GM12801 (cell line): ENCODE results near the gene CMIP.

ENCODE experiments used
- TF ChIP-seq, protein P1 (sequence below): IDR thresholded peaks from one replicate; pipeline ENCODE4 v1.5.1; 2011; ENCODE audit warnings: control low read depth; ENCODE audit not compliant: insufficient read length; ENCODE audit errors: extremely low read depth

CMIP gene

DNA sequence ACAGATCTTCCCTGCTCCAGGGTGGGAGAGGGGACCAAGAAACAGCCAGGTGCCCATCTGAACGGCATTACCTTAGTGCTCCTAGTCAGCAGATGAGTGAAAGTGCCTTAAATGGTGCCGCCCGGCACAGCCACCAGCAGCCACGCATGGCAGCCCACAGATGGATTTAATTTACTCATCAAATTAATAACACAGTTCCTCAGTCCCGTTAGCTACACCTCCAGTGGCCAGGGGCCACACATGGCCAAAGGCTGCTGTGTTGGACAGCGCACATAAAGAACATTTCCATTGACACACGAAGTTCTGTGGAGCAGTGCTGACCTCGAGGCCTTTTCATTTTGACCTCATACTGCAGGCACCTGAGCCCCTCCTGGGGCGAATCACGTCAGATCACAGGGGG is 166.3 kb downstream of the CMIP start:
- TF ChIP-seq, protein P1, sequence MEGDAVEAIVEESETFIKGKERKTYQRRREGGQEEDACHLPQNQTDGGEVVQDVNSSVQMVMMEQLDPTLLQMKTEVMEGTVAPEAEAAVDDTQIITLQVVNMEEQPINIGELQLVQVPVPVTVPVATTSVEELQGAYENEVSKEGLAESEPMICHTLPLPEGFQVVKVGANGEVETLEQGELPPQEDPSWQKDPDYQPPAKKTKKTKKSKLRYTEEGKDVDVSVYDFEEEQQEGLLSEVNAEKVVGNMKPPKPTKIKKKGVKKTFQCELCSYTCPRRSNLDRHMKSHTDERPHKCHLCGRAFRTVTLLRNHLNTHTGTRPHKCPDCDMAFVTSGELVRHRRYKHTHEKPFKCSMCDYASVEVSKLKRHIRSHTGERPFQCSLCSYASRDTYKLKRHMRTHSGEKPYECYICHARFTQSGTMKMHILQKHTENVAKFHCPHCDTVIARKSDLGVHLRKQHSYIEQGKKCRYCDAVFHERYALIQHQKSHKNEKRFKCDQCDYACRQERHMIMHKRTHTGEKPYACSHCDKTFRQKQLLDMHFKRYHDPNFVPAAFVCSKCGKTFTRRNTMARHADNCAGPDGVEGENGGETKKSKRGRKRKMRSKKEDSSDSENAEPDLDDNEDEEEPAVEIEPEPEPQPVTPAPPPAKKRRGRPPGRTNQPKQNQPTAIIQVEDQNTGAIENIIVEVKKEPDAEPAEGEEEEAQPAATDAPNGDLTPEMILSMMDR, result no peak

DNA sequence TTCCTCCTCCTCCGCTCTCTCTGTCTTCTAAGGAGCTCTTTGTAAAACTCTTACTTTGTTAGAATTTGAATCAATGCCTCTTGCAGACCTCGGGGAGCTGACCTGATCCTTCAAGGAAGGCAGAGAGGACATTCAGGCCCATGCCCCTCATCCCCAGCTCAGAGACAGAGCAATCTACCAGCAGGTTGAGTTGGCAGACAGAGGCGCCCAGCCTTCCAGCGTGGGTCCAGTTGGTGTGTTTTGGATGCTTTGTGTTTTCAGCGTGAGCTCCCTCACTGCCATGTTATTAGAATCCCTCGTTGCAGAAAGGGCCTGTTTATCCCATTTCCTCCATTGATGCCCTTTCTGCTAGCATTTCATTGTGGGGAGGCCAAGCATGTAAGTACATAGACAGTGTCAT is 167.1 kb downstream of the CMIP start:
- TF ChIP-seq, protein P1, result no peak

DNA sequence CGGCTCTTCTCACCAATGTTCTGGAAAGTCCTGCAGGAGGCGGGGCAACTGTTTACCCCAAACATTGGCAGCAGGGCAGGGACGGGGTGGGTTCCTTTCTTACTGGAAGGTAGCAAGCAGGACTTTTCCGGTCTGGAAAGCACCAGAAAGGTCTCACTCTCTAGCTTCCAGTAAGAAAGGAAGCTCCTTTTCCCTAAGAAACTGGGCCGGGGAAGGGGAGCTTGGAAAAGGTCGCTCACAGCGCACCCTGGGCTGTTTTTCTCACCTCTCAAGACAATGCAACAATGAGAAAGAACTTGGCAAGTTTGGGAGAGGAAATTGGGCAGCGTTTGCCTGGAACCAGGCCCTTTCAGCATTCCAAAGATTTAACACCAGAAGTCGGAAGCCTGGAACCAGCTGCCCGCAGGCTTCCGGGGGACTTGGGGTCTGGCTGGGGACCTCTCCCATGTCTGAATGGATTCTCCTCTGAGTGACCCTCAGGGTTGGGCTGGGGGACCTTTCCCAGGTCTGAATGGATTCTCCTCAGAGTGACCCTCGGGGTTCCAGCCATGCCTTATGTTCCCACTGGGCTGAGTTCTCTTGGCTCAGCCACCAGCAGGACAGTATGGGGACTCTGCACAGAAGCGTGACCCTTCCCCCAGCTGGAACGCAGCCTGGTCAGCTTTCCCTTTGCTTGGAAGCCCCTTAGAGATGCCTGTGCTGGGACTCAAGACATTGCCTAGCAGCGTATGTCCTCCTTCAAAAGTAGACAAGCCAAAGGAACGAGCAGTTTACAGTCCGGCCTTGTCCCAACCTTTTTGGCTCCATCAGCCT is 167.9 kb downstream of the CMIP start:
- TF ChIP-seq, protein P1, result no peak

DNA sequence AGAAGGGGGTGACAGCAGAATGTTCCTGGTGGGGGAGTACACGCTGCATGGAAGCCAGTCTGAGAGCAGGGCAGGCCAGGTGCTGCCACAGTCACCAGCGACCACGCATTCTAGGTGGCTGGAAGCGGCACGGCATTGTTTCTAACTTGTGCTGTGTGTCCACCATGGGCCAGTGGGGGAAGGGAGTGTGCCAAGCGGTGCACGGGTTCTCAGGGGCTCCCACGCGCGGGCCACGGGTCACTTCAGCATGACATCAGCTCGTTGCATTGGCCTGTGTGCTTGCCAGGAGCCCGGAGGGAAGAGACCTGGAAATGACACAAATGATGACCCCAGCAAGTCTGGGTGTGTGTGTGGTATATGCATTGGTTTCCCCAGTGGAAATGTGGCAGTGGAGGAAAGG is 169.6 kb downstream of the CMIP start:
- TF ChIP-seq, protein P1, result no peak

DNA sequence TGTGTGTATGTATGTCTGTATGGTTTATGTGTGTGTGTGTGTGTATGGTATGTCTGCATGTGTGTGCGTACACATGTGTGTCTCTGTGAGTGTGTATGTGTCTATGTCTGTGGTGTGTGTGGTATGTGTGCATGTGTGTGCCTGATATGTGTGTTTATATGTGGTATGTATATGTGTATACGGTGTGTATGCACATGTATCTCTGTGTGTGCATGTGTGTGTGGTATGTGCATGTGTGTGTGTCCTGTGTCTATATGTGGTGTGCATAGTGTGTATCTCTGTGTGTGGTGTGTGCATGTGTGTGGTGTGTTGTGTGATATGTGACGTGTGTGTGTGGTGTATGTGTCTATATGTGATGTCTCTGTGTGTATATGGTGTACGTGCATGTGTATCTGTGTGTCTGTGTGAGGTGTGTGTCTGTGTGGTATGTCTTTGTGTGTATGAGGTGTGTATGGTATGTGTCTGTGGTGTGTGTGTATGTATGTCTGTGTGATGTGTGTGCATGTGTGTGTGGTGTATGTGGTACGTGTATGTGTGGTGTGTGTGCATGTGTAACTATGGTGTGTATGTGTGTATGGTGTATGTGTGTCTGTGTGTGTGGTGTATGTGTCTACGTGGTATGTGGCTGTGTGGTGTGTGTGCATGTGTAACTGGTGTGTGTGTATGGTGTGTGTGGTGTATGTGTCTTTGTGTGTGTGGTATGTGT is 170.2 kb downstream of the CMIP start:
- TF ChIP-seq, protein P1, result no peak

DNA sequence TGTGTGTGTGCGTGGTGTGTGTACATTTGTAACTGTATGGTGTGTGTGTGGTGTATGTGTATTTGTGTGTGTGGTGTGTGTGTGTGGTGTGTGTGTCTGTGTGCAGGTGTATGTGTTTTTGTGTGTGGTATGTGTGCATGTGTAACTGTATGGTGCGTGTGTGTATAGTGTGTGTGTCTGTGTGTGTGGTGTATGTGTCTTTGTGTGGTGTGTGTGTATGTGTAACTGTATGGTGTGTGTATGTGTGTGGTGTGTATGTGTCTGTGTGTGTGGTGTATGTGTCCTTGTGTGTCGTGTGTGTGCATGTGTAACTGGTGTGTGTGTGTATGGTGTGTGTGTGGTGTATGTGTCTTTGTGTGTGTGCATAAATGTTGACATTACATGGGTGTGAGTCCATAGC is 170.8 kb downstream of the CMIP start:
- TF ChIP-seq, protein P1, result no peak

DNA sequence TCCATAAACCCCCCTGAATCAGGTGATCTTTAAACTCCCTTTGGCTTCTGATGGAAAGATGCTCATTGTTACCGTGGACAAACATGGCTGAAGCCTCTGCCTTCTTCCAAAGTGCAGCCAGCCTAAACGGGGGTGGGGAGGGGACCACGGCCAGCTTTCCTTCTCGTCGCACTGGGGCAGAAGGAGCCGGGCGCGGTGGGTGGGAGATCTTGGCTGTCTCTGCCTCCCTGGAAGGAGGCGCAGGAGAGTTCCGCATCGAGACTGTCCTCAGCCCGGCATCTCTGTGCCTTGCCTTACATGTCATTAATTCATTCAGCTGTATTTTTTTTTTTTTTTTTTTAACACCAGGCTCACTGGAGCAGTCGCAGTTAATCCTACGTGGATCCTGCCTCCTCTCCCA is 171.2 kb downstream of the CMIP start:
- TF ChIP-seq, protein P1, result no peak
